SK-N-MC (cell line): ENCODE results near the gene LRP8.
A peak's percentile ranks its signal among the peaks of the same experiment; 100 is the strongest.

Source experiments
- DNase-seq: peaks from one replicate; pipeline ENCODE4 v3.0.0-alpha.2; 2011; ENCODE audit warnings: low read depth, low spot score
- H3K27ac ChIP-seq: fragments of 200-600 bp; sonication (generic); 2 replicates; pipeline ENCODE4 v1.5.1; 2016; ENCODE audit warnings: mixed run types
- H3K36me3 ChIP-seq: fragments of 200-600 bp; sonication (generic); 2 replicates; pipeline ENCODE4 v1.6.1; 2017; ENCODE audit warnings: antibody characterized with exemption, low read length, mixed read lengths; ENCODE audit not compliant: insufficient read depth
- H3K4me3 ChIP-seq: fragments of 200-600 bp; sonication (generic); 2 replicates; pipeline ENCODE4 v1.5.1; 2016
- H3K9ac ChIP-seq: fragments of 200-600 bp; sonication (generic); 2 replicates; pipeline ENCODE4 v1.8.0; 2017; ENCODE audit warnings: mixed run types, mixed read lengths; ENCODE audit not compliant: insufficient read length
- H3K9me3 ChIP-seq: fragments of 200-600 bp; sonication (generic); 2 replicates; pipeline ENCODE4 v1.6.1; 2017; ENCODE audit warnings: low read depth, mild to moderate bottlenecking, antibody characterized with exemption, low read length, moderate library complexity, mixed read lengths
- EZH2 ChIP-seq: fragments of 200-600 bp; sonication (generic); IDR thresholded peaks from one replicate; pipeline ENCODE4 v1.6.1; 2017; ENCODE audit warnings: antibody characterized with exemption
- FOXP2 ChIP-seq: optimal IDR thresholded peaks from 2 replicates; pipeline ENCODE3; 2011; ENCODE audit warnings: mild to moderate bottlenecking, moderate library complexity; ENCODE audit not compliant: insufficient read depth; ENCODE audit errors: extremely low read length, control extremely low read depth
- POLR2AphosphoS5 ChIP-seq: IDR thresholded peaks from 2 replicates; pipeline ENCODE4 v1.6.1; 2012; ENCODE audit warnings: mild to moderate bottlenecking, low read depth, low read length, borderline replicate concordance

Gene LRP8

DNA sequence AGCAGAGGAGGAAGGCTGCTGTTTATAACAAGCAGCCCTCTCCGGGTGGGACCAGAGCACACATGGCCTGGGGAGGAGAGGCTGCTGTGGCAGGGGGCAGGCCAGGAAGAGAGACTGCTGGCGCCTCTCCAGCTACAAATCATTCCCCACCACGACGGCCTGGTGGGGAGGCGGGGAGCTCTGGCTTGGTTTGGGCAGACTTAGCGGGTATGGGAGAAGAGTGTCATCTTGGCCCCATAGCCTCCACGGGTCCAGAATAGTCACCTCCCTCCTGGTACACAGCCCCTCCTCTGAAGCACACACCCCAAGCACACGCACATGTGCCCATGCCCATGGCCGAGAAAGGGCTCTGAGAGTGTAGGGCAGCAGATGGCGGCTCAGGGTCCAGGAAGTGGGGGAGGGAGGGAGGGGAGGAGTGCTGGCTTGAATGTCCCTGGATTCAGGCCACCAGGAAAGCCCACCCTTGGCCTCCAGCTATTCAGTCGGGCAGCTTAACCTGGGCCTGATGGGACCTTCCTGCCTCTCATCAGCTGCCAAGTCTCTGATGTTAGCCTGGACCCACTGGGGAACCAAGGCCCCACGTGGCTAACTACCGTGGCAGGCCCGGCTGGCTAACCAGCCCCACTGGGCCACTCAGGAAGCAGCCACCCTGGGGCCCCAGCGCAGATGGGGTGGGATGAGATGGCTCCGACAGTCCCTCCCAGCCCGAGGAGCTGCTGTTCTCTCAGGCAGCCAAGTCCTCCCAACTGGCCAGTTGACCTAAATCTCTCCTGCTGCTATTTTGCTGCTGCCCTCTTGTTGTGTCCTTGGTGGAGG, 10.9 kb downstream of the LRP8 start:
- Histone ChIP-seq H3K36me3 (peaks cover 14% of the 10 kb centered on the region; the same call in 1 of the 2 replicates), H3K27ac (peak overlapping the region; percentile 82), H3K9ac (peak overlapping the region; percentile 32), H3K4me3 (peak overlapping the region; percentile 28; the same call in 1 of the 2 replicates), H3K9me3 (no peaks in the 10 kb centered on the region)
- DNase-seq = no peak
- TF ChIP-seq FOXP2 = no peak
- TF ChIP-seq POLR2AphosphoS5 = no peak
- TF ChIP-seq EZH2 = no peak

DNA sequence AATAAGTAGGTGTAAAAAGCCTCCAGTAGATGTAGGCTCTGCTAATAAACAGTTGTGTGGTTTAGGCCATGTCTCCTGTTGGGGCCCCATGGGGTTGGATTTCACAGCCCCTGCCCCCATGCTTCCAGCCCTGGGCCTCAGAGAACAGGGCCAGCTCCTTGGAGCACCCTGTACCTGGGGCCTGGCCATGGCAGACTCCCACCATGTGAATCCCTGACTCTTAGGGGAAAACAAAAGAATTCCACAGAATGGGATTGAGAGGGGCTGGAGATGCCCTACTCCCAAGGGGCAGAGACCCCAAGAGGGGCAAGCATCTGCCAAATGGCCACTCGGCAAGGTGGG, 11.5 kb downstream of the LRP8 start:
- TF ChIP-seq FOXP2 (no peak), POLR2AphosphoS5 (peak; percentile 24; the same call in 1 of the 2 replicates)
- H3K36me3 ChIP-seq = peaks cover 12% of the 10 kb centered on the region; the same call in 1 of the 2 replicates
- H3K9me3 ChIP-seq = no peaks in the 10 kb centered on the region
- H3K4me3 ChIP-seq = peak overlapping the region; percentile 28; the same call in 1 of the 2 replicates
- DNase-seq = no peak
- peak overlapping the region; percentile 82 for H3K27ac ChIP-seq
- H3K9ac ChIP-seq = peak overlapping the region; percentile 32

DNA sequence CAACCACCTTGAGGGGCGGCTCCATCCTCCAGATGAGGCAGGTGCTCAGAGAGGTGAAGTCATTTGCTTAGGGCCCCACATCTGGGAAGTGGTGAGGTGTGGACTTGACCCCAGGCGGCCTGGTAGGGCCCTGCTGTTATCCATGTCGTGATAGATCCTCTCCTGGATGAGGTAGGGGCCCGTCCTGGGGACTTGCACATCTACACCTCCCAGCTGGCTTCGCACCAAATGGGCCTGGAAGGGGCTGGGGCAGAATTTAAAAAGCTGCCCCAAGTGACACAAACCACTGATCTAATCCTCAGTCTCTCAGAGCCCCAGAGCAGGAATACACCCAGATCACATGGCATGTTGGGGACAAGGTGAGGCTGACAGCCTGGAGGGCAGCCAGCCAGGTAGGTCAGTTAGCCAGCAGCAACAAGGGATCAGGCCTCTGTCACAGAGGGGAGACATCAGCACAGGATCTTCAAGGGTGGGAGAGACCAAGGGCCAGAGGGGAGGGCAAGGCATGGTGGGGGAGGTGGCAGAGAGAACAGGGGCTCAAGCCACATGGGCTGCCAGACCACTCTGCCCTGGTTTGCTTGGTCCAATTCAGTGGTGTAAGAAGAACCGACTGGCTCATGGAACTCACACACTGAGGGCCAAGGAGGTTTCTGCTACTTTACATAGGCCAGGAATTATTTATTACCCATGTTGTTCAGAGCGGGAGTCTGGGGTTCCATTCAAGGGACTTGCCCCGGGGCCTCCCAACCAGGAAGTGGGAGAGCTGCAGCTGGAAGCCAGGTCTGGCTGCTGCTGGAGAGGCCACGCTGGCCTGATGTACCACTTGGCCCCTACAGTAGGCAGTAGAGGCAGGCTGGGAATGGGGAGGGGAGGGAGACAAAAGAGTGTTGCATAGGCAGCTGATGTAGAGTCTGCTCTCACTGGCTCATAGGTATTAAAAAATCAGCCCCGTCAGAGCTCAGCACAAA, 12.1 kb downstream of the LRP8 start:
- Histone ChIP-seq H3K9ac (peak overlapping the region; percentile 41), H3K4me3 (peak overlapping the region; percentile 28; the same call in 1 of the 2 replicates), H3K36me3 (peaks cover 7% of the 10 kb centered on the region; the same call in 1 of the 2 replicates), H3K9me3 (no peaks in the 10 kb centered on the region), H3K27ac (peak overlapping the region; percentile 82; the same call in 1 of the 2 replicates)
- no peak for TF ChIP-seq EZH2
- no peak for TF ChIP-seq FOXP2
- TF ChIP-seq POLR2AphosphoS5 = no peak
- no peak for DNase-seq

DNA sequence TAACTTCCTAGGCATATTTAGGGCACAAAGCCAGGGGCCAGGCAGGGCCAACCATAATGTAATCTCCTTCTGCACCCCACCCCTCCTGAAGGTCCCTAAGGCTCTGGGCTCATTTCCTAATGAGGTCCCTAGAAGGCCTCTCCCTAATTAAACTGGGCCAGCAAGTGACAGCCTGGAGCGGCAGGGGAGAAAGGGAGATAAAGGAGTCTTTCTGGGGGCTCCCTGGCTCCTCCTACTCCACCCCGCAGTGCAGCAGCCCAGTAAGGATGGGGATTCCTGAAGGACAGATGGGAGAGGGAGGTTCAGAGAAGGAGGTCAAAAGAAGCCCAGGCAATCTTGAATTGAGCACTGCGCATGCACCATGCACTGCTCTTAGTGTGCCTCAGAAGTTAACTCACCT, 12.8 kb downstream of the LRP8 start:
- no peak overlapping the region for H3K27ac ChIP-seq
- no peak overlapping the region for H3K4me3 ChIP-seq
- peaks cover 7% of the 10 kb centered on the region; the same call in 1 of the 2 replicates for H3K36me3 ChIP-seq
- no peak overlapping the region for H3K9ac ChIP-seq
- DNase-seq = no peak
- H3K9me3 ChIP-seq = no peaks in the 10 kb centered on the region
- no peak for TF ChIP-seq EZH2
- TF ChIP-seq POLR2AphosphoS5 = no peak
- TF ChIP-seq FOXP2 = no peak

GRCh38 chr1:53314606-53315005, 13.3 kb downstream of the LRP8 start:
- Histone ChIP-seq H3K27ac (no peak overlapping the region), H3K4me3 (no peak overlapping the region), H3K9me3 (no peaks in the 10 kb centered on the region), H3K36me3 (peaks cover 7% of the 10 kb centered on the region; the same call in 1 of the 2 replicates), H3K9ac (no peak overlapping the region)
- DNase-seq = no peak
- no peak for TF ChIP-seq FOXP2
- no peak for TF ChIP-seq POLR2AphosphoS5
- no peak for TF ChIP-seq EZH2

DNA sequence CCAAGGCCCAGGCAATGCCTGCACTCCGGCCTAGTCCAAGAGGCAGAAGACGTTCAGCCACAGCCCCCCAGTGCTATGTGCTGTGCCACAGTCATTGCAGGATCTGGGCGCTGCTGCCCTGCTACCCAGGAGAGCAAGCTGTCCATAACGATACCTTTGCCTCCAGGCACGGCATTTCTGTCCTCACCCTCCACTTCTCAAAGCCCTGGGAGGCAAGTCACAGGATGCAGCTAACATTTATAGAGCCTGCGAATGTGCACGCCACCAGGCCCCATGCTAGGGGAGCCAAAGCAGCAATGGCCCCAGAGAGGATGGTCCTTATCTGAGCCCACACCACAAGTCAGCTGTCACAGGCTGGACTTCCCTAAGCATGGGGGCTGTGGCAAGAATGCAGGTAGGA, 13.8 kb downstream of the LRP8 start:
- TF ChIP-seq EZH2 (no peak), FOXP2 (no peak), POLR2AphosphoS5 (no peak)
- no peak overlapping the region for H3K9ac ChIP-seq
- no peak overlapping the region for H3K27ac ChIP-seq
- peaks cover 7% of the 10 kb centered on the region; the same call in 1 of the 2 replicates for H3K36me3 ChIP-seq
- no peak for DNase-seq
- H3K9me3 ChIP-seq = no peaks in the 10 kb centered on the region
- no peak overlapping the region for H3K4me3 ChIP-seq

DNA sequence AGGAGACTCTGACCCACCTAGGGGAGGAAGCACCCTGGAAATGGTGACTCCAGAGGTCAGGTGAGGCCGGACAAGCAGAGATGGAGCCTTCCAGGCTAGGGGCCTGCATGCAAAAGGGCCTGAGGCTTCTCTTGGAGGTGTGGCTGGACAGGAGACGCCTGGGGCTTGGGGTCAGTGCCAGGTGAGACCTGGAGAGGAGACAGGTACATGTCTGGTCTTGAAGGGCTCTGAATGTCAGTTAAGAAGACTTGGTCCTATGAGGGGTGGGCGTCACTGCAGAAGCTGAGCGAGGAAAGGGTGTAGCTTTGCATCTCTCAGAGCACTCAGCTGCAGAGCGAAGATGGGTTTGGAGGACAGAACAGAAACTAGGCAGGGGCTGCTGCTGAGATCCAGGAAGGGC, 14.3 kb downstream of the LRP8 start:
- Histone ChIP-seq H3K4me3 (no peak overlapping the region), H3K9ac (no peak overlapping the region), H3K36me3 (peaks cover 7% of the 10 kb centered on the region; the same call in 1 of the 2 replicates), H3K27ac (no peak overlapping the region), H3K9me3 (no peaks in the 10 kb centered on the region)
- TF ChIP-seq FOXP2 (no peak), POLR2AphosphoS5 (no peak), EZH2 (no peak)
- no peak for DNase-seq

DNA sequence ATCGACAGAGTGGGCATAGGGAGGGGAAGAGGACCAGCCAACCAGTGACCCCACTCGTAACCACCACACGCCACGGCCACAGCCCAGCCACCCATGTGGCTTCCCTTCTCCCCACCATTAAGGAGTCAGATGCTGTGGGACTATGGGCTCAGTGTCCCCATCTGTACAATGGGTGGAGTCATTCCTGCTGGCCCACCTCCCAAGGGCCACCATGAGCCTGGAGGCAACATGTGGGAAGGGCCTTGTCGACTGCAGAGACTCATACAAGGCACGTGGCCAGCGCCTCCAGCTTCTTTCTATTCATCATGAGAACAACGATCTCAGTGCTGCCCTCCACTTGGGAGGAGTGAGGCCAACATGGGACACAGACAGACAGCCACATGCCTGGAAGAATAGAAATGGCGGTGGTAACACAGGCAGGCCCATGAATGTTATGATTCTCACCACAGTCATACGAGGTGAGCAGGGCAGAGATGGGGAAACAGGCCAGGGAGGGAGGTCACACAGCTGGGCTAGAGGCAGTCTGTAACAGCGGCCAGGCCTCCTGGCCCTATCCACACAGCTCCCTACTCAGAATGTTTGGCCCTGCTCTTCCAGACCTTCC, 16.1 kb downstream of the LRP8 start:
- Histone ChIP-seq H3K36me3 (peaks cover 7% of the 10 kb centered on the region; the same call in 1 of the 2 replicates), H3K9me3 (no peaks in the 10 kb centered on the region), H3K27ac (no peak overlapping the region), H3K4me3 (no peak overlapping the region), H3K9ac (no peak overlapping the region)
- TF ChIP-seq EZH2 = no peak
- TF ChIP-seq FOXP2 = no peak
- DNase-seq = no peak
